ENCODE results near the gene DEFB127.
"Not testable (repeated sequence)": the region's sequence is repeated elsewhere in the genome, so short reads cannot be mapped to it uniquely, and the experiment has no call there.

Gene DEFB127

DNA sequence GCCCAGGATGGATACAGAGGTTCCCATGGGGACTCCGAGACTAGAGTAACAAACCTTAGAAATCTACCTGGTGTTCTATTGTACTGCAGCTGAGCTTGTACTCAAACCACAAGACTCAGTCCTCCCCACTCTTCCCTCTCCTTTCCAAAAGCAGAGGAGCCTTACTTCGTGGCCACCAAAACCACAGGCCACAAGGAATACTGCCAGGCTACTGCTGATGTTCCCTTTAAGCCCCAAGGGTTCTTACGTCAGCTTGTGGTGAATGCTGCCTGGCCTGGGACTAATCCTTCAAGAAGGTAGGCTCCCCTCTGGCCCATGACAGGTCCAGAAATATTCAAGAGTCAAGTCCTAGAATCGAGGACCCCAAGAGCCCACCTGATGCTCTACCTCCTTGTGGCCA is 42.7 kb downstream of the DEFB127 start:
- no peak for DNase-seq (ENCODE audit: low read depth, low spot score)
- no peak for TF ChIP-seq CTCF (IDR thresholded peaks at IDR 0.05; ENCODE audit: low read depth, low read length)
- no peak overlapping the region for H3K4me3 ChIP-seq (ENCODE audit: low read depth, low read length)
- in situ Hi-C loops (cut with HindIII; ENCODE audit: low sequenced_read_pairs), result no loop called here

DNA sequence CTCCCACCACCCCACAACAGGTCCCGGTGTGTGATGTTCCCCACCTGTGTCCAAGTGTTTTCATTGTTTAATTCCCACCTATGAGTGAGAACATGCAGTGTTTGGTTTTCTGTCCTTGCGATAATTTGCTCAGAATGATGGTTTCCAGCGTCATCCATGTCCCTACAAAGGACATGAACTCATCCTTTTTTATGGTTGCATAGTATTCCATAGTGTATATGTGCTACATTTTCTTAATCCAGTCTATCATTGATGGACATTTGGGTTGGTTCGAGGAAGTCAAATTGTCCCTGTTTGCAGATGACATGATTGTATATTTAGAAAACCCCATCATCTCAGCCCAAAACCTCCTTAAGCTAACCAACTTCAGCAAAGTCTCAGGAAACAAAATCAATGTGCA is 46.4 kb downstream of the DEFB127 start:
- H3K4me3 ChIP-seq (ENCODE audit: low read depth, low read length); DNase-seq (ENCODE audit: low read depth, low spot score); in situ Hi-C loops (cut with HindIII; ENCODE audit: low sequenced_read_pairs): not testable (repeated sequence)
